GM12878 (cell line): ENCODE measurements around the gene SFXN5. TPM values are rescaled to one million over a fixed set of nuclear protein-coding genes. Genes with fewer than 3 reads are reported as not detected.

Source experiments
- ATAC-seq: fragments of 200-7000 bp; cut with Tn5 transposase; 3 replicates; pipeline ENCODE4 v1.9.1; 2020; ENCODE audit warnings: mild to moderate bottlenecking, moderate library complexity
- BruUV-seq: library from RNA; stranded (reverse); fragments of 400-500 nt; replicated peaks from 2 replicates; lab custom pipeline; 2021; lab: Mats Ljungman, UMichigan
- CTCF ChIA-PET: fragments of 300-600 bp; sonication (Branson Sonifier 250); formaldehyde crosslinking; extraction: SDS; loops from one replicate; lab custom pipeline; 2021; ENCODE audit warnings: inconsistent platforms; lab: Yijun Ruan, JAX
- POLR2A ChIA-PET: fragments of 350-600 bp; formaldehyde crosslinking; extraction: SDS; loops from one replicate; lab custom pipeline; 2021; ENCODE audit warnings: inconsistent platforms; lab: Charles Lee
- RAD21 ChIA-PET: fragments of 300-600 bp; sonication (Branson Sonifier 250); formaldehyde crosslinking; loops from one replicate; lab custom pipeline; 2023; ENCODE audit warnings: antibody characterized with exemption; ENCODE audit not compliant: unreplicated experiment; lab: Charles Lee
- SMC1A ChIA-PET: fragments of 300-600 bp; sonication (Branson Sonifier 250); formaldehyde crosslinking; loops from one replicate; lab custom pipeline; 2023; ENCODE audit not compliant: unreplicated experiment, uncharacterized antibody; lab: Charles Lee
- DNase-seq: peaks from one replicate; pipeline ENCODE4 v3.0.0-alpha.2; 2011; ENCODE audit warnings: low read depth, low spot score
- FAIRE-seq: peaks from 3 replicates; lab custom pipeline; 2011; peaks lifted over from hg19 to GRCh38; lab: Jason Lieb, UNC
- H2AFZ ChIP-seq: 2 replicates; pipeline ENCODE4 v1.6.0; 2011; ENCODE audit warnings: low read depth, low read length, control low read depth; ENCODE audit not compliant: control insufficient read depth
- H3K27ac ChIP-seq: 2 replicates; pipeline ENCODE4 v1.5.1; 2011; ENCODE audit warnings: control low read depth; ENCODE audit not compliant: control insufficient read depth, insufficient read depth
- H3K27me3 ChIP-seq, 2 experiments: replicated peaks in 1 of 2; 2 replicates each; pipeline versions ENCODE4 v1.6.0 to v1.6.1; 2011; ENCODE audit warnings: low read length in 1 of 2; ENCODE audit not compliant: control insufficient read depth in 2 of 2, insufficient read depth in 2 of 2
- H3K36me3 ChIP-seq, 2 experiments: 2 replicates each; pipeline ENCODE4 v1.5.1; 2011; ENCODE audit warnings: low read length in 1 of 2; ENCODE audit not compliant: control insufficient read depth in 2 of 2, insufficient read depth in 2 of 2
- H3K4me1 ChIP-seq: 2 replicates; pipeline ENCODE4 v1.6.1; 2011; ENCODE audit warnings: mild to moderate bottlenecking, low read length, moderate library complexity, mixed read lengths; ENCODE audit not compliant: control insufficient read depth, insufficient read depth
- H3K4me2 ChIP-seq: 2 replicates; pipeline ENCODE4 v1.6.0; 2011; ENCODE audit warnings: control low read depth; ENCODE audit not compliant: control insufficient read depth, insufficient read depth
- H3K4me3 ChIP-seq: fragments of 200-600 bp; sonication (generic); 2 replicates; pipeline ENCODE4 v1.5.1; 2016
- H3K79me2 ChIP-seq: 2 replicates; pipeline ENCODE4 v1.6.0; 2011; ENCODE audit warnings: low read length; ENCODE audit not compliant: control insufficient read depth, insufficient read depth
- H3K9ac ChIP-seq: 2 replicates; pipeline ENCODE4 v1.8.0; 2011; ENCODE audit warnings: low read length, control low read depth, mixed read lengths; ENCODE audit not compliant: control insufficient read depth, insufficient read depth
- H3K9me3 ChIP-seq: replicated peaks from 3 replicates; pipeline ENCODE4 v1.5.1; 2011; ENCODE audit warnings: mild to moderate bottlenecking, low read length; ENCODE audit not compliant: control insufficient read depth, insufficient read depth
- H4K20me1 ChIP-seq: 2 replicates; pipeline ENCODE4 v1.6.0; 2011; ENCODE audit not compliant: control insufficient read depth, insufficient read depth
- BHLHE40 ChIP-seq, 2 experiments: fragments of 450-650 bp in 1 of 2; IDR thresholded peaks; 2 replicates each; pipeline ENCODE4 v1.6.1; 2011 to 2017; ENCODE audit warnings: low read depth in 2 of 2, borderline replicate concordance in 1 of 2, improper control_type of control experiment in 1 of 2, low read length in 1 of 2, mild to moderate bottlenecking in 1 of 2
- FOS ChIP-seq: IDR thresholded peaks from 3 replicates; pipeline ENCODE4 v1.6.1; 2011; ENCODE audit warnings: borderline replicate concordance; ENCODE audit not compliant: insufficient read length; ENCODE audit errors: extremely low read depth
- HDAC2 ChIP-seq: fragments of 200-600 bp; sonication (generic); IDR thresholded peaks from 2 replicates; pipeline ENCODE4 v1.6.1; 2017
- NFYA ChIP-seq: IDR thresholded peaks from 2 replicates; pipeline ENCODE4 v1.6.1; 2011; ENCODE audit warnings: low read depth, mild to moderate bottlenecking, low read length, improper control_type of control experiment, borderline replicate concordance
- POLR2A ChIP-seq: IDR thresholded peaks from 2 replicates; pipeline ENCODE4 v1.6.1; 2011; ENCODE audit warnings: low read depth, mild to moderate bottlenecking, low read length
- POU2F2 ChIP-seq: IDR thresholded peaks from 3 replicates; pipeline ENCODE4 v1.6.1; 2011; ENCODE audit warnings: low read depth, mild to moderate bottlenecking, low read length, borderline replicate concordance
- YY1 ChIP-seq: IDR thresholded peaks from 2 replicates; pipeline ENCODE4 v1.6.1; 2011; ENCODE audit warnings: low read depth, mild to moderate bottlenecking, low read length
- ZNF207 ChIP-seq: fragments of 450-650 bp; IDR thresholded peaks from 2 replicates; pipeline ENCODE4 v1.6.1; 2014; ENCODE audit warnings: antibody characterized with exemption, mild to moderate bottlenecking, borderline replicate concordance
- ZNF384 ChIP-seq: IDR thresholded peaks from 2 replicates; pipeline ENCODE4 v1.6.1; 2012; ENCODE audit warnings: low read depth, mild to moderate bottlenecking, low read length, improper control_type of control experiment, borderline replicate concordance
- WGBS: methylation state at CpG from one replicate; pipeline ENCODE4 v1.1.6; 2016; ENCODE audit warnings: low lambda C conversion rate; ENCODE audit not compliant: insufficient replicate concordance, insufficient coverage; ENCODE audit errors: missing lambda C conversion rate; 5-methylcytosine and 5-hydroxymethylcytosine counted together
- in situ Hi-C: fragments of 300-500 bp; cut with MboI; formaldehyde crosslinking; loops from 9 replicates; pipeline ENCODE4 v1.14.3; 2018; ENCODE audit warnings: mixed read lengths
- intact Hi-C: fragments of 100-400 bp; cut with micrococcal nuclease; formaldehyde crosslinking; loops from one replicate; pipeline ENCODE4 v1.14.2; 2022; ENCODE audit not compliant: unreplicated experiment
- polyA plus RNA-seq, 11 experiments: library from polyadenylated mRNA; depleted of rRNA in 4 of 11; unstranded in 6 of 11; stranded (reverse) in 5 of 11; fragments of >200 nt; fragmentation: Nextera tagmentation in 4 of 11; fragmentation: Illumina TruSeq in 1 of 11; extraction: Ambion mirVana in 4 of 11; extraction: Trizol in 1 of 11; gene quantifications; 1 replicate in 1 of 11; 2 replicates in 10 of 11; pipeline versions ENCODE4 v1.2.1 to v1.2.3, GENCODE V29; 2011 to 2016; ENCODE audit warnings: inconsistent platforms in 2 of 11, missing spikeins in 2 of 11, low read depth in 1 of 11
- total RNA-seq, 4 experiments: library from RNA; depleted of rRNA in 3 of 4; stranded (reverse); fragments of >200 nt in 3 of 4; fragmentation: Illumina TruSeq in 1 of 4; extraction: Trizol in 1 of 4; gene quantifications; 2 replicates each; pipeline versions ENCODE4 v1.2.1 to v1.2.3, GENCODE V29; 2013 to 2021
- TF ChIP-seq, protein P1 (sequence below): IDR thresholded peaks from 2 replicates; pipeline ENCODE4 v1.6.1; 2012; ENCODE audit warnings: low read depth, low read length, improper control_type of control experiment
- TF ChIP-seq, protein P2 (sequence below): fragments of 450-650 bp; IDR thresholded peaks from 2 replicates; pipeline ENCODE4 v1.6.1; 2017; ENCODE audit warnings: borderline replicate concordance
- TF ChIP-seq, protein P3 (sequence below): IDR thresholded peaks from 2 replicates; pipeline ENCODE4 v1.6.1; 2011; ENCODE audit warnings: low read depth, mild to moderate bottlenecking, low read length, moderate library complexity, borderline replicate concordance; ENCODE audit errors: extremely low read depth

SFXN5 gene
- total and polyA plus RNA-seq, 10 of the 15 experiments (the other 5 are each of a cell fraction or from before 2014, with no cell fraction given): 3.3 to 15.9 (median 11.2) TPM

DNA sequence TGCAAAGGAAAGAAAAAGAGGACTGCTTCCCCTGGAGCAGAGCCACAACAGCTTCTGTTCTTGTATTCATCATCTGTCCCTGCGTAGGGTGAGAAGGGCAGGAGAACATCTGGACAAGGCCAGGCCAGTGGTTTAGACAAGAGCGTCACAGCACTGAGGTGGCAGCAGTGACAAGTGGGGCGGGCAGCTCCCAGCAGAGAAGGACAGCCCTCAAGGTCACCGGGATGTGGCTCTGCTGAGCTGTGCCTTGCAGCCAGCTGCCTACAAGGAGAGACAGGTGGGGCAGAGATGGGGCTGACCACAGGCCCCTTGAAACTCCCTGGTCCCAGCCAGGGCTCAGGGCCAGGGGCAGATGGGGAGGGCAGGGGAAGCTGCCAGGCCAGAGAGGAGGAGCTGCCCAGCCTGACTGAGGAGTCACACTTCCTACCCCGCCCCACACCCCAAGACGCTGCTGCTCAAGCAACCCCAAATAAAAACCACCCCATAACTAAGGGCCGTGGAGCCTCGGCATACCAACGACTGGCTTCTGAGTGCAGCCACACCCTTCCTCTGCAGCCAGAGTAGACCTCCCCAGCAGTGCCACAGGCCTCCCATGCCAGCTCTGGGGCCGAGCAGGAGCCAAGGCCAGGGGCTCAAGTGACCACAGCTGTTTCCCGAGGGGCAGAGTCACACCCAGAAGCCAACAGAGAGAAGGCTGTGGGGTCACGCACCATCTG, 35.9 kb upstream of the SFXN5 start (continued):
- no peak for TF ChIP-seq ZNF384
- no peak for TF ChIP-seq POU2F2
- no peak for TF ChIP-seq BHLHE40 (IDR thresholded peaks at IDR 0.05; ENCODE audit: borderline replicate concordance in 1 of 2, low read depth in 2 of 2, low read length in 1 of 2)
- TF ChIP-seq ZNF207: no peak
- TF ChIP-seq, protein P1, sequence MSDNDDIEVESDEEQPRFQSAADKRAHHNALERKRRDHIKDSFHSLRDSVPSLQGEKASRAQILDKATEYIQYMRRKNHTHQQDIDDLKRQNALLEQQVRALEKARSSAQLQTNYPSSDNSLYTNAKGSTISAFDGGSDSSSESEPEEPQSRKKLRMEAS: no peak
- TF ChIP-seq, protein P2, sequence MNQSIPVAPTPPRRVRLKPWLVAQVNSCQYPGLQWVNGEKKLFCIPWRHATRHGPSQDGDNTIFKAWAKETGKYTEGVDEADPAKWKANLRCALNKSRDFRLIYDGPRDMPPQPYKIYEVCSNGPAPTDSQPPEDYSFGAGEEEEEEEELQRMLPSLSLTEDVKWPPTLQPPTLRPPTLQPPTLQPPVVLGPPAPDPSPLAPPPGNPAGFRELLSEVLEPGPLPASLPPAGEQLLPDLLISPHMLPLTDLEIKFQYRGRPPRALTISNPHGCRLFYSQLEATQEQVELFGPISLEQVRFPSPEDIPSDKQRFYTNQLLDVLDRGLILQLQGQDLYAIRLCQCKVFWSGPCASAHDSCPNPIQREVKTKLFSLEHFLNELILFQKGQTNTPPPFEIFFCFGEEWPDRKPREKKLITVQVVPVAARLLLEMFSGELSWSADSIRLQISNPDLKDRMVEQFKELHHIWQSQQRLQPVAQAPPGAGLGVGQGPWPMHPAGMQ: no peak

DNA sequence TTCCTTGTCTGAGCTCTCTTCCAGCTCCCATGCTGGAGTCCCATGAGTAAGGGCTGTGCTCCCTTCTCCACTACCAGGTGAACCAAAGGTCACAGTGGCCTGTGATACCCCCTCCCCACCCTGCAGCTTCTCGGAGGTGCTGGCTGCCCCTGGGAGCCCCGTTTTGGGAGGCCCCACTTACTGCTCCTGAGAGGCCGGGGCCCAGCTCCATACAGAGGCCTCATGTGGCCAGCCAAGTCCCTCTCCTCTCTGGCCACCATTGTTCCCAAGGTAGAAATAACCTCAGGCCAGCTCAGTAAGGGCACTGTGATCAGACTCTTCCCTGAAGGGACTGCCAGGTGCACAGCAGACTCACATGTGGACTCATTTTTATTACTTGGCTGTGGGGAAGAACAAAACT, 35.3 kb upstream of the SFXN5 start:
- POLR2A ChIA-PET: no interaction called here
- RAD21 ChIA-PET: interaction anchor here (0.6 kb wide), 1 partner anchor 101 kb away, joined by 3 read pairs; no protein-coding TSS in a partner anchor
- ATAC-seq: no peak
- no peak overlapping the region for H3K9ac ChIP-seq
- SMC1A ChIA-PET: no interaction called here
- no peak overlapping the region for H2AFZ ChIP-seq
- no peaks in the 10 kb centered on the region for H3K9me3 ChIP-seq
- no peak for DNase-seq
- no peaks in the 10 kb centered on the region for H3K36me3 ChIP-seq
- 0% methylated on average over 3 of the region's 3 CpGs for WGBS
- H3K79me2 ChIP-seq: no peaks in the 10 kb centered on the region
- H3K4me2 ChIP-seq: no peak overlapping the region
- in situ Hi-C loops: no loop called here
- CTCF ChIA-PET: interaction anchor here (1.0 kb wide), 1 partner anchor 133 kb away, joined by 3 read pairs; no protein-coding TSS in a partner anchor
- H4K20me1 ChIP-seq: no peaks in the 10 kb centered on the region
- TF ChIP-seq NFYA (no peak), YY1 (no peak), POLR2A (no peak), HDAC2 (no peak), FOS (no peak)
- TF ChIP-seq, protein P3, sequence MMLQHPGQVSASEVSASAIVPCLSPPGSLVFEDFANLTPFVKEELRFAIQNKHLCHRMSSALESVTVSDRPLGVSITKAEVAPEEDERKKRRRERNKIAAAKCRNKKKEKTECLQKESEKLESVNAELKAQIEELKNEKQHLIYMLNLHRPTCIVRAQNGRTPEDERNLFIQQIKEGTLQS: no peak
- intact Hi-C loops: no loop called here
- H3K27ac ChIP-seq: no peak overlapping the region
- BruUV-seq: no TSS peak
- H3K4me3 ChIP-seq: no peak overlapping the region
- H3K4me1 ChIP-seq: no peaks in the 10 kb centered on the region
- H3K27me3 ChIP-seq: peaks cover 3 to 5% of the 10 kb centered on the region in 2 experiments; a peak in 3 of 4 replicates
- no peak for FAIRE-seq
